GM12875 (cell line): ENCODE results near the gene MRPL27.
A peak's percentile ranks its signal among the peaks of the same experiment; 100 is the strongest.
"Not testable (repeated sequence)": the region's sequence is repeated elsewhere in the genome, so short reads cannot be mapped to it uniquely, and the experiment has no call there.

Experiments used
- H3K4me3 ChIP-seq: one replicate; pipeline ENCODE4 v1.5.1; 2011; ENCODE audit warnings: low read depth, low read length, control low read depth
- CTCF ChIP-seq: IDR thresholded peaks from 2 replicates; pipeline ENCODE4 v1.5.1; 2011; ENCODE audit warnings: low read depth, mild to moderate bottlenecking, control low read depth, inconsistent platforms, low read length, moderate library complexity, borderline replicate concordance; ENCODE audit not compliant: insufficient read depth

MRPL27 gene

DNA sequence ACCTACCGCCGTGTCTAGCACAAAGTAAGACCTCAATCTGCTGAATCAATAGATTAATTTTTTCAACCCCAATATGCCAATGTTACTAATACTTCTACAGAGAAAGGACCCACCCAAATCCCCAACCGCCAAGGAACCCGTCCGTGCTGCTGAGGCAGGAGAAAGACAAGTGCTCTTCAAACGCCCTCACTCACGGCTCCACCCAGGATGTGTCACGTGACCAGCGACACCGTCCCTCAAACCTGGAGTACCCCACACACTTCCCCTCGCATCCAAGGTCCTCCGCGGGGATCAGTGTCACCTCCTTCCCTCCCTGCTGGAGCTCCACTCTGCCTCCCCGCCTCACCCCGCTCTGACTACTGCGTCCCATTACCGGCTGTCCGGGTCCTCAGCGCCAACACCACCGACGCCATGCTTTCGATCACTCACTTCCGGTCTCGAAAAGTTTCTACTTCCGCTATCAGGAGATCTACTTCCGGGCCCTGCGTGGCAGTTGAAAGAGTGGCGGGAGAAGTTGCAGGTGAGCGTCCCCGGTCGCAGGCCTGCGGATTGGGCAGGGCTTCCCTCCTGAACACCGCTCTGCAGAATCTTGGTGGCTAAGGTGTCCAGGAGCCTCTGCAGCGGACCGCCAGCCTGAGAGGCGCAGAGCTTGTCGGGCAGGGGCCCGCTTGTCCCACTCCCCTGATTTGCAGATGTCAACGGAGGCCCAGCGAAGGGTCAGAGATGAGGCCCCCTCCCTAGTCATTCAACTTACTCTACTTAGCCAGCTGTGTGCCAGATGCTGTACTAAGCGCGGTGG, at the start of gene MRPL27, which contains the start of gene EME1:
Gene MRPL27, minus strand, starts transcription at position 427 of the 799 bp plus-strand sequence. Its CDS starts 14 bp downstream, at position 413.
Gene EME1, plus strand, starts transcription at position 472 of the 799 bp plus-strand sequence. CDS start 1,980 bp downstream, outside the sequence.
- H3K4me3 ChIP-seq = peak within 1 kb of the TSS; percentile 77
- no peak for TF ChIP-seq CTCF

GRCh38 chr17:50422738-50423137, 49.8 kb upstream of the MRPL27 start:
- no peak overlapping the region for H3K4me3 ChIP-seq
- no peak for TF ChIP-seq CTCF

GRCh38 chr17:50421308-50422051, 48.5 kb upstream of the MRPL27 start:
- no peak overlapping the region for H3K4me3 ChIP-seq

DNA sequence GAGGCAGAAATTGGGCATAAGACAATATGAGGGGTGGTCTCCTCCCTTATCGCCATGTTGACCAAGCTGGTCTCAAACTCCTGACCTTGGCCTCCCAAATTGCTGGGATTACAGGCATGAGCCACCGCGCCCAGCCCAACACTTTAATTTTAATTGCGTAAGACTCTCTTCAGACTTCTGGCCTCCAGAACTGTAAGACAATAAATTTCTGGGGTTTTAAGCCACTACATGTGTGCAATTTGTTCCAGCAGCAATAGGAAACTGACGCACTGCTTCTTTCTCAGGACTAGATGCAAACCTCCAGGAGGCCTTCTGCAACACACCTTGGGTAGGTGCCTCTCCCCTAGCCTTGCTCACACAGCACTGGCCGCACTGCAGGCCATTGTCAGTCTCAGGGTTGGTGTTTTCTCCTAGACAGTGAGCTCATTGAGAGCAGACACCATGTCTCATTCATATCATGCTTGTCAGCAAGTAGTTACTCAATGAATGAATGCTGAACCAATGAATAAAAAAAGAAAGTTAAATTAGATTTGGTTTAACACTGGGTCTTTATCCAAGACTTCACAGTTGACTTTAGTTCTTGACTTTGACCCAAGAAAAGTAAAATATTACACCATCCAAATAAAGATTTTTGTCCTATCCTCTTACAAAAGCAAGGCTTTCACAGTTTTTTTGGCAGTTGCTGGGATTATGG, 47.6 kb upstream of the MRPL27 start:
- no peak for TF ChIP-seq CTCF
- no peak overlapping the region for H3K4me3 ChIP-seq

More at GRCh38 chr17:50421308-50422051, 48.5 kb upstream of the MRPL27 start:
- TF ChIP-seq CTCF = no peak

DNA sequence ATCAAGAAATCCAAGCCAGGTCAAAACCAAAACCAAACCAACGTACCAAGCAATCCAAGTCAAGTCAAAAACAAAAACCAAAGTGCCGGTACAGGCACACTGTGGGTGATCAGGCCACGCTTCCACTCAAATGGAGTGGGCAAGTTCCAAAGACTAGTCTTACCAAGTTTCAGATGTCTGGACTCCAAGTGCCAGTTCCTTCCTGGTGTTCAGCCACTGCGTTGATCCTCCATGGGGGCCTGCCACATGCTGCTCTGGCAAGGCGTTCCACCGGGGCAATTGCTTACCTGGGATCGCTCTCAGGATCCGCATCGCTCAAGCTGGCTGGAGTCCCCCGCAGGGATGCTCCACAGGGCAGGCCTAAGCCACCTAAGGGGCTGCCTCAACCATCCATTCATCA, 46.6 kb upstream of the MRPL27 start:
- not testable (repeated sequence) for H3K4me3 ChIP-seq

DNA sequence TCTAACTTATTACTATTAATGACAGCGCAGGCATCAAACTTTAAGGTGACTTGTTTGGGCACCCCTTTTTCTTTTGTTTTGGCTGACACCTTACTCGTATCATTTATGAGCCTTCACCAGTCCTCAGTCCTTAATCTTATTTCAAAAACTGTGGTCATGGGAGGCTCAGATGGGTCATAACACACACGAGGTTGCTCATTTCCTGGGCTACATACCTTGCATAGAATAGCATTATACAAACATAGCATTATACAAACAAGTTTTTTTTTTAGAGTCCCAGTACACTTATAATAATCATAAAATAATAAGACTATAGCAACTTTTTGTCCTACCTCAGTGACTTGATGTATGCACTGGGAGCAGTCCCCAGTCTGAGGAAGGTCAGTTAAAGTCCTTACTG, 41.8 kb upstream of the MRPL27 start:
- TF ChIP-seq CTCF = no peak
- H3K4me3 ChIP-seq = no peak overlapping the region

DNA sequence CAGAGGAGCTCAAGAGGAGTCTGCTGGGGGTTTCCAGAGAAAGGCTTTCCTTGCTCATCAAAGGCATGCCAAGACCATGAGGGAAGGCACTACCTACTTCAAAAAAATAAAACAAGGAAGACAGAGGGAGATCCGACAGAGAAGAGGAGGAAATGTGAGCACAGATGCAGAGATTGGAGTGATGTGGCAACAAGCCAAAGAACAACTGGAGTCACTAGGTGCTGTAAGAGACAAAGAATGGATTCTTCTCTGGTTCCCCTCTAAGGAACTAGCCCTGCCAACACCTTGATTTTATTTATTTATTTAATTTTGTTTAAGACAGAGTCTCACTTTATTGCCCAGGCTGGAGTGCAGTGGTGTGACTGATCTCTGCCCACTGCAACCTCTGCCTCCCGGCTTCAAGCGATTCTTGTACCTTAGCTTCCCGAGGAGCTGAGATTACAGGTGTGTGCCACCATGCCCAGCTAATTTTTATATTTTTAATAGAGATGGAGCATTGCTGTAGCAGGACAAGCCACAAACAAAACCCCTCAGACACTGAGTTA, 39.3 kb upstream of the MRPL27 start:
- no peak for TF ChIP-seq CTCF
- H3K4me3 ChIP-seq = no peak overlapping the region
